Neuron (in vitro differentiated cells): ENCODE measurements around the gene ANKS1A.

ENCODE experiments used
- H2AFZ ChIP-seq: one replicate; pipeline ENCODE4 v1.6.1; 2013; ENCODE audit warnings: low read depth, mild to moderate bottlenecking, inconsistent platforms, low read length, moderate library complexity
- H3K27me3 ChIP-seq: one replicate; pipeline ENCODE4 v1.6.1; 2013; ENCODE audit warnings: low read length; ENCODE audit not compliant: insufficient read depth
- H3K36me3 ChIP-seq: one replicate; pipeline ENCODE4 v1.6.1; 2013; ENCODE audit warnings: low read length; ENCODE audit not compliant: insufficient read depth
- H3K4me1 ChIP-seq: one replicate; pipeline ENCODE4 v1.6.1; 2013; ENCODE audit warnings: low read length; ENCODE audit not compliant: insufficient read depth
- H3K4me3 ChIP-seq: 2 replicates; pipeline ENCODE4 v1.5.1; 2013; ENCODE audit warnings: mild to moderate bottlenecking, low read length, moderate library complexity
- H3K9me3 ChIP-seq: one replicate; pipeline ENCODE4 v1.6.1; 2013; ENCODE audit warnings: low read length

Gene ANKS1A

DNA sequence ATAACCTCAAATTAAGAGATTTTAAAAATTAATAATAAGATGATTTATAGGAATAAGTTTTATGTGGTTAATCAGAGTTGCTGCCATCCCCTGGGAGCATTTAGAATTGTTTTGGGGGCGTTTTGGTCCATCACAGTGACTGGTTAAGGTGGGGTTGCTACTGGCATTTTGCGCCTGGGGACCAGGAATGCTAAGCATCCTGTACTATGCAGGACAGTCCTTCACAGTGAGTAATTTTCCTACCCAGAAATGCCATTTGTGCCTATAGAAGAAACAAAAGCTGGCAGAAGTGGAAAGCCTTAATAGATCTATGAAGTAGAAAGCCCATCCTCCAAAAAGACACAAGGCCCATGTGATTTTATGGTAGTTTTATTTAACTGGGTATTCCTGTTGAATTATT is 118.0 kb downstream of the ANKS1A start:
- H3K27me3 ChIP-seq, result no peaks in the 10 kb centered on the region
- H3K36me3 ChIP-seq, result peaks cover under 1% of the 10 kb centered on the region
- H3K9me3 ChIP-seq, result no peaks in the 10 kb centered on the region
- no peak overlapping the region for H2AFZ ChIP-seq
- no peak overlapping the region for H3K4me3 ChIP-seq
- H3K4me1 ChIP-seq, result peaks cover 4% of the 10 kb centered on the region

DNA sequence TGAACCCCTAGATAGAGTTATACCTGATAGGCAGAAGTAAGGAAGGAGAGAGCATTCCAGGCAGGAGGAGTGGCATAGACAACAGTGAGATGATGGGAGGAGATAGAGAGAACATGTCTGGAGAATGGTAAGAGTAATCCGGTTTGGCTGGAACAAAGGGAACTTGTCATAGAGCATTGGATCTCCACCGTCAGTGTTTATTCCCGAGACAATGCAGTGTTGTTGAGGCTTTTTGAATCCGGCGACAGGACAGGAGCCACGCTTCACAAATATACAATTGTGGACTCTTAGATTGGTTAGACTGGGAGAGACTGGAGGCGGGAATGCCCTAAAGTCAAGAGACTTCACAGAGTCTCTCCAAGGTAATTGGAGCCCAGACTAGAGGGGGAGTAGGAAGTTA is 119.8 kb downstream of the ANKS1A start:
- Histone ChIP-seq H2AFZ (no peak overlapping the region), H3K9me3 (no peaks in the 10 kb centered on the region), H3K4me1 (peaks cover 4% of the 10 kb centered on the region), H3K27me3 (no peaks in the 10 kb centered on the region), H3K4me3 (no peak overlapping the region), H3K36me3 (no peaks in the 10 kb centered on the region)

DNA sequence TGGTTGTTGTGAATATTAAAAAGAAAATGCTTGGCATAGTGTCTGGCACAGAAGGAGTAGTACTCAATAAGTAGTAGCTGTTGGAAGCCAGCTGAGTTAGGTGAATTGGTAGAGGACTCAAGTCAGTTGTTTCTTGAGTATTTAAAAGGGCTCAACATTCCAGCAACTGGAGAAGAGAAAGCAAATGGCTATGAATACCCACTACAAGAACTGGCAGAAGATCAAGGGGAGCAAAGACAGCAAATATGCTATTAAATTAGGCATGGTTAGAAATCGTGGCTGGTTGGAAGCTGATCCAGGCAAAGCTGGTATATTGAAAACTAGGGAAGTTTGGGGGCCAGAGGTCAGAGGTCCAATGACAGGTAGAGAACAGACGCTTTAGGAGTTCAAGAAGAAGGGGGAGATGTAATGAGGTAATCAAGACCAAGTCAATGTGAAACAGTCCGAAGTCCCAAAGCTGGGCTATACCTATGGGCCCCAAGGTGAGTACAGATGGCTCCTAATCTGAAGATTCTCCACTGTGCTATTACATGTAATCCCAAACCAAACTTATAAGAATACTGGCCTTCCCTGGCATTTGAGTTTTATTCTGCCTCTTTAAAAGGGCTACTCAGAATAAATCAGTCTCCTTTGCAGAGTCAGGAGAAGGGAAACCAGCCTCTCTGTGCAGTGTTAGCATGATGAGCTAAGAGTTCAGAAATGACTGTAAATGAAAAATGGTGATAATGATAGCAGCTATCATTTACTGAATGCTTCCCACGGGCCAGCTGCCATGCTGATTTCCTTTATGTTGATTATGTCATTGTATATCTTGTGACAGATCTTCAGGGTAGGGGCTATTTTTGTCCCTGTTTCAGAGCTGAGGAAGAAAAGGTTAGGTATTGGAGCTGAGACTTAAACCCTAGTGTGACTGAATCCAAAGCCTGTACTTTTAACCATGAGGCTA is 122.3 kb downstream of the ANKS1A start:
- no peaks in the 10 kb centered on the region for H3K36me3 ChIP-seq
- no peak overlapping the region for H2AFZ ChIP-seq
- H3K4me3 ChIP-seq, result no peak overlapping the region
- H3K27me3 ChIP-seq, result no peaks in the 10 kb centered on the region
- peaks cover 8% of the 10 kb centered on the region for H3K4me1 ChIP-seq
- H3K9me3 ChIP-seq, result no peaks in the 10 kb centered on the region

DNA sequence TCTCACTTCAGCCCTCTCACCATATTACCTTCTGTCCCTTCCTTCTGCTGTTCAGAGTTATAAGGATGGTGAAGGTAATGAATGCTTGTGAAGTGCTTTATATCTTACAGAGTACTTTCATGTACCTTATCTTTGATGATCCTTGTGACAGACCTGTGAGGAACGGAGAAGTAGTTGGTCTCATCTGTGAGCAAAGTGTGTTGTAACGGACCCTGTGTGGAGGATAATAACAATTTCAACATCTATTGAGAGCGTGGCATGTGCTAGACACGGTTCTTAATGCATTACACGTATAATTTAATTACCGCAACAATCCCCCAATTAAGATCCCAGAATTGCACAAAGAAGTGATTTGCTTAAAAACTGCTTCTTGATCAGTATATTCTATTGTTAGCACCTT is 124.6 kb downstream of the ANKS1A start:
- peaks cover 8% of the 10 kb centered on the region for H3K36me3 ChIP-seq
- no peaks in the 10 kb centered on the region for H3K9me3 ChIP-seq
- H2AFZ ChIP-seq, result no peak overlapping the region
- no peak overlapping the region for H3K4me3 ChIP-seq
- peaks cover 16% of the 10 kb centered on the region for H3K4me1 ChIP-seq
- H3K27me3 ChIP-seq, result no peaks in the 10 kb centered on the region

DNA sequence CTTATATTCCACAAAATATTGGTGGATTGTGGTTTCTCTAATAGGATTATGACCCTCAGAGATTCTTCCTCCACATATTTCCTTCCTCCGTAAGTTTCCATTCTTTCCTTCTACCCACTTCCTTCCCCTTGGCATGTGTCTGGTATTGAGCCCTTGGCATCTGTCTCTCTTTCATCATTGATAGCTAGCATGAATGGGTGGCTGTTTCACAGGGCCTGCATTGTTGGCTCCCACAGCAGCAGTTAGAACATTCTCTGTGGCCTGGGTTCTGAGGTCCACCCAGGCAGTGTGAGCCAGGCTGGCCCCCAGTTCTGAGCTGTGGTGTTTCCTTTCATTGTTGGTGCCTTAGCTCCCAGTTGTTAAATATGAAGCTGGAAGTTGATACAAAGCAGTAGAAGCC is 125.3 kb downstream of the ANKS1A start:
- Histone ChIP-seq H3K4me1 (peaks cover 16% of the 10 kb centered on the region), H2AFZ (no peak overlapping the region), H3K27me3 (no peaks in the 10 kb centered on the region), H3K36me3 (peaks cover 14% of the 10 kb centered on the region), H3K9me3 (no peaks in the 10 kb centered on the region), H3K4me3 (no peak overlapping the region)

DNA sequence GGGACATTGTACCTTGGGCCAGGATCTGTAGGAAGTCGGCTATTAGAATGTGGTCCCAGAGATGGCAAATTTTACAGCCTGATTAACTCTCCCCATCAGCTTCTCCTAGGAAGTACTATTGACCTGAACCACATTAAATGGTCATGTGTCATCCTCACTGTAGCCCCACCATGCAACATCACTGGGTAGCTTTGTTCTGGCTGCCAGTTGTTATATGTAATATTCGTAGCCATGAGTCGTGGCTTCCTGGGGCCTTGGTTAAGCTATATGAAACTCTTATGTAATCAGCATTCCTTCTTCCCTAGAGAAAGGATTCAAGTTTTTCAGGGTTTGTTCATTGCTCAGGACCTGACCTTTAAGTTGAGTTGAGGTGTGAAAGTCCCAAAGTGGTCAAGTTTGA is 125.7 kb downstream of the ANKS1A start:
- no peaks in the 10 kb centered on the region for H3K9me3 ChIP-seq
- no peak overlapping the region for H3K4me3 ChIP-seq
- no peaks in the 10 kb centered on the region for H3K27me3 ChIP-seq
- peaks cover 16% of the 10 kb centered on the region for H3K4me1 ChIP-seq
- peaks cover 15% of the 10 kb centered on the region for H3K36me3 ChIP-seq
- H2AFZ ChIP-seq, result no peak overlapping the region

DNA sequence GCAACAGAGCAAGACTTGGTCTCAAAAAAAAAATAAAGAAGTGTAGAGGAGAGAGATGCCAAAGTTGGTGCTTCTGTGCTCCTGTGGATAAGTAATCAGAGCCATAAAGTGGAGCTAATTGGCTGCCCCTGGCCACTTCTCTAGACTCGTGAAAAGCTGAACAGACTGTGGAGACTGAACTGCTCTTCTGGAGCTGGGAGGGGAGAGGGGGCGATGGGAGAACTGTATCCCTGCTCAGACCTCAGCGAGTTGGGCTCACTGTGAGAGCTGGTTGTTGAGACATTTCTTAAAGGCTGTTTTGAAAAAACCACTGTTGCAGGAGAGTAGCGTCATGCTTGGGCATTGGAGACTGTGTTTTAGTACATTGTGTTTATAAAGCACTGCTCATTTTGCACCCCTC is 126.4 kb downstream of the ANKS1A start:
- no peaks in the 10 kb centered on the region for H3K9me3 ChIP-seq
- H3K4me1 ChIP-seq, result peaks cover 16% of the 10 kb centered on the region
- H3K36me3 ChIP-seq, result peaks cover 15% of the 10 kb centered on the region
- no peak overlapping the region for H3K4me3 ChIP-seq
- no peaks in the 10 kb centered on the region for H3K27me3 ChIP-seq
- H2AFZ ChIP-seq, result no peak overlapping the region

DNA sequence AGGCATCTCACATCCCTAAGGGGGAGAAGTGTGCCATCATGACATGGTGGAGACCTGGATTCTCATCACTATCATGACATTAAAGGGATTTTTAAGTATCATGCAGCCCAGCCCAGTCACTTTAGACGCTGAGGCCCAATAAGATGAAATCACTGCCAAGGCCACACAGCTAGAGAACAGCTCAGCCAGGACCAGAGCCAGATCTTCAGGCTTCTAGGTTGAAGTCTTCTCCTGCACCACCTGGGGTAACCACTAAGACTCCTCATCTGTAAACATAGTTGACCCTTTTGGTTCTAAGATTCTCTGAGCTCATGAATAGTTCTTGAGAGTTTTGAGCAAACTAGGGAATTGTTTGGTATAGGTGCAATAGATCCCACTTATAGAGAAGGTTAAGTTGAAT is 126.9 kb downstream of the ANKS1A start:
- Histone ChIP-seq H3K36me3 (peaks cover 15% of the 10 kb centered on the region), H2AFZ (no peak overlapping the region), H3K27me3 (no peaks in the 10 kb centered on the region), H3K9me3 (no peaks in the 10 kb centered on the region), H3K4me1 (peaks cover 16% of the 10 kb centered on the region), H3K4me3 (no peak overlapping the region)

DNA sequence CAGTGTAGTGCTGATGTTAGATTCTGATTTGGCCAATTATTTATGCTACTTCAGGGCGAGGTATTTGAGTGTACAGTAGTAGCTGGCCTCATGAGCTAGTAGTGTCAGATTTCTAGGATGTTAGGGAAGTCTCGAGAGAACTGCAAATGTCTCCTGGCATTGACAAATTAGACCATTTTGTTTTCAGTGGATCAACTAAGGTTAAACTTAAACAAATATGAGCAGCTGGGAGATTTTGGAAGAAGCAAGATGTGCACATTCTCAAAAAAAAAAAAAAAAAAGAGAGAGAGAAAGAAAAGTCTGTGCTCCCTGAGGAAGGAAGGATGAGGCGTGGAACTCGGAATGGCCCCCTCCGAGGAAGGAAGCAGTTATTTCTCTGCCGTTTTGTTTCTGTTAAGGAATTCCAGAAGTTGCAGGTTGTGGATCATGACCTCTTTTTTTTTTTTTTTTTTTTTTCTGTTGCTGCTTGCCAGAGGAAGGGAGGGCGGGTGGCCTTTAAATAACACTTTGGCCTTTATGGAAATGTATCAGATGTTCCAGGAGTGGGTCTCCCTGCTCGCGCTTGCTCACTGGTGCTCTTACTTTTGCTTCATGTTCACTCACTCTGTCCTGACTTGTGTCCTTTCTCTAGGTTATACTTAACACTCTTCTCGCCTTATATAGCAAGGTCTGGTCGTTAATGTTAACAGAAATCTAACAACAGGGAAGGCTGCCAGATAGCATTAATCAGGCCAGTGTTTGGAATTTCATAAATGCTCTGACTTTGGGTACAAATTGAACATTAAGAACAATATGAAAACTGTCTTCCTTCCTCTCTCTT is 127.7 kb downstream of the ANKS1A start:
- Histone ChIP-seq H3K9me3 (no peaks in the 10 kb centered on the region), H2AFZ (no peak overlapping the region), H3K27me3 (no peaks in the 10 kb centered on the region), H3K4me1 (peaks cover 16% of the 10 kb centered on the region), H3K4me3 (no peak overlapping the region), H3K36me3 (peaks cover 15% of the 10 kb centered on the region)

DNA sequence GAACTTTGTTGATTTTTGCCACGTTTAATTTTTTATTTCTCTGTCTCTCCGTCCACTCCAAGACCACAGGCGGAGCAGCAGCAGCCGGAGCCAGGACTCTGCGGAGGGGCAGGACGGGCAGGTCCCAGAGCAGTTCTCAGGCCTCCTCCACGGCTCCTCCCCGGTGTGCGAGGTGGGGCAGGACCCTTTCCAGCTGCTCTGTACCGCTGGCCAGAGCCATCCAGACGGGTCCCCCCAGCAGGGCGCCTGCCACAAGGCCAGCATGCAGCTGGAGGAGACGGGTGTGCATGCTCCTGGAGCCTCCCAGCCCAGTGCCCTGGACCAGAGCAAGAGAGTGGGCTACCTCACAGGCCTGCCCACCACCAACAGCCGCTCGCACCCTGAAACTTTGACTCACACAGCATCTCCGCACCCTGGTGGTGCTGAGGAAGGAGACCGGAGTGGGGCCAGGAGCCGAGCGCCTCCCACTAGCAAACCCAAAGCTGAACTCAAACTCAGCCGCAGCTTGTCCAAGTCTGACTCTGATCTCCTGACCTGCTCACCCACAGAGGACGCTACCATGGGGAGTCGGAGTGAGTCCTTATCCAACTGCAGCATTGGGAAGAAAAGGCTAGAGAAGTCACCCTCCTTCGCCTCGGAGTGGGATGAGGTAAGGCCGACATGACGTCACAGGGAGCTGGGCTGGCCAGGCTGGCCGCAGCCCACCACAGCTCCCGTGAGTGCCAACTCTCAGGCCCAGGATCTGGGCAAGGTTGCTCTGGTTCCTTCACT is 128.5 kb downstream of the ANKS1A start:
- Histone ChIP-seq H3K9me3 (no peaks in the 10 kb centered on the region), H3K4me1 (peaks cover 16% of the 10 kb centered on the region), H3K4me3 (no peak overlapping the region), H3K27me3 (no peaks in the 10 kb centered on the region), H3K36me3 (peaks cover 15% of the 10 kb centered on the region), H2AFZ (no peak overlapping the region)

DNA sequence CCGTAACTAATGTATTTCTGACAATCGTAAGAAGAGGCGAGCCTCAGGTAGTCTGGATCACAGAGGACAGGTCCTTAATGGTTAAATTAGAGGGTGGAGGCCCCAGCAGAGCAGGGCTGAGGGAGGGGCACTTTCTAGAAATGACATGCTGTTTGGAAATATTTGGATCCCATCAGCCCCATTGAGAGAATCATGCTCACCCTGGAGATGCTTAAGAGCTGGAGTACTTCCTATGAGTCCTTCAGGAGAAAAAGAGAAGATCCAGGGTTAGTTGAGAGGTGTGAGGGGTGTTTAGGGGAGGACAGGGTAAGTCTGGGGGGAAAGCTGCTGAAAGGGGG is 129.1 kb downstream of the ANKS1A start:
- Histone ChIP-seq H2AFZ (no peak overlapping the region), H3K4me3 (no peak overlapping the region), H3K36me3 (peaks cover 15% of the 10 kb centered on the region), H3K9me3 (no peaks in the 10 kb centered on the region), H3K4me1 (peaks cover 19% of the 10 kb centered on the region), H3K27me3 (no peaks in the 10 kb centered on the region)

DNA sequence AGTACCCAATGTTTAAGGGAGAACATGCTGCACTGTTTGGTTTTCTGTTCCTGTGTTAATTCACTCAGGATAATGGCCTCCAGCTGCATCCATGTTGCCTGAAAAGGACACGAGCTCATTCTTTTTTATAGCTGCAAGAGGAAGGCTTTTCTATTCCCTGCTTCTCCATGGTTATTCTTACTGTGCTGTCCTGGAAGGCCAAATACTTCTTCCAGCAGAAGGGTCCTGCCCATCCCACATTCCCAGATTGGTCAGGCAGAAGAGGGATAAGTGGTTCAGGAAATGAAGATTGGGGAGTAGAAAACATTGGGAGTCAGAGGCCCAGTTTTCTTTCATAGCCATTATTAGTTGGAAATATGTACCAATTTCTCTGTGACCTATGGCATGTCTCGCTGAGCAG is 129.7 kb downstream of the ANKS1A start:
- Histone ChIP-seq H3K27me3 (no peaks in the 10 kb centered on the region), H3K9me3 (no peaks in the 10 kb centered on the region), H3K4me1 (peaks cover 24% of the 10 kb centered on the region), H2AFZ (no peak overlapping the region), H3K36me3 (peaks cover 15% of the 10 kb centered on the region), H3K4me3 (no peak overlapping the region)

DNA sequence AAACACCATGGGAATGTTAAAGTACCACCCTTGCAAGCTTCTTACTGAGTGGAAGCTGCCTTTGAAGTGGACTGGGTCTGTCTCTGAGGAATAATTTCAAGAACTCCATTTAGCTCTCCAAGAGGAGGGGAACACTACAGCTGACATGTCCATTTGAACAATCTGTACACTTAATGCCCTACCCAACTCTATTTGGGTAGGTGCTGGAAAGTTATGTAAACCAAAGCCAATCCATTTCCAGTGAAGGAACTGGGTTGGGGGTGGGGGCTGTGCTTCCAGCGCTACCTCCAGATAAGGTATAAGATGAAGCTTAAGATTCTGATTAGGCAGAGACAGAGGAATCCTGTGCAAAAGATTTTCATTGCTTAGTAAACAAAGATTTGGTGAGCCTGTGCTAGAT is 130.1 kb downstream of the ANKS1A start:
- Histone ChIP-seq H3K4me1 (peaks cover 28% of the 10 kb centered on the region), H2AFZ (no peak overlapping the region), H3K27me3 (no peaks in the 10 kb centered on the region), H3K36me3 (peaks cover 15% of the 10 kb centered on the region), H3K4me3 (no peak overlapping the region), H3K9me3 (no peaks in the 10 kb centered on the region)
